SK-N-MC (cell line): ENCODE results near the gene TMEM134.
"Not testable (repeated sequence)": the region's sequence is repeated elsewhere in the genome, so short reads cannot be mapped to it uniquely, and the experiment has no call there.

ENCODE experiments used
- DNase-seq: peaks from one replicate; pipeline ENCODE4 v3.0.0-alpha.2; 2011; ENCODE audit warnings: low read depth, low spot score
- H3K27ac ChIP-seq: fragments of 200-600 bp; sonication (generic); 2 replicates; pipeline ENCODE4 v1.5.1; 2016; ENCODE audit warnings: mixed run types
- H3K36me3 ChIP-seq: fragments of 200-600 bp; sonication (generic); 2 replicates; pipeline ENCODE4 v1.6.1; 2017; ENCODE audit warnings: antibody characterized with exemption, low read length, mixed read lengths; ENCODE audit not compliant: insufficient read depth
- H3K4me3 ChIP-seq: fragments of 200-600 bp; sonication (generic); 2 replicates; pipeline ENCODE4 v1.5.1; 2016
- H3K9ac ChIP-seq: fragments of 200-600 bp; sonication (generic); 2 replicates; pipeline ENCODE4 v1.8.0; 2017; ENCODE audit warnings: mixed run types, mixed read lengths; ENCODE audit not compliant: insufficient read length
- H3K9me3 ChIP-seq: fragments of 200-600 bp; sonication (generic); 2 replicates; pipeline ENCODE4 v1.6.1; 2017; ENCODE audit warnings: low read depth, mild to moderate bottlenecking, antibody characterized with exemption, low read length, moderate library complexity, mixed read lengths
- EZH2 ChIP-seq: fragments of 200-600 bp; sonication (generic); IDR thresholded peaks from one replicate; pipeline ENCODE4 v1.6.1; 2017; ENCODE audit warnings: antibody characterized with exemption
- FOXP2 ChIP-seq: optimal IDR thresholded peaks from 2 replicates; pipeline ENCODE3; 2011; ENCODE audit warnings: mild to moderate bottlenecking, moderate library complexity; ENCODE audit not compliant: insufficient read depth; ENCODE audit errors: extremely low read length, control extremely low read depth
- POLR2AphosphoS5 ChIP-seq: IDR thresholded peaks from 2 replicates; pipeline ENCODE4 v1.6.1; 2012; ENCODE audit warnings: mild to moderate bottlenecking, low read depth, low read length, borderline replicate concordance

Gene TMEM134

DNA sequence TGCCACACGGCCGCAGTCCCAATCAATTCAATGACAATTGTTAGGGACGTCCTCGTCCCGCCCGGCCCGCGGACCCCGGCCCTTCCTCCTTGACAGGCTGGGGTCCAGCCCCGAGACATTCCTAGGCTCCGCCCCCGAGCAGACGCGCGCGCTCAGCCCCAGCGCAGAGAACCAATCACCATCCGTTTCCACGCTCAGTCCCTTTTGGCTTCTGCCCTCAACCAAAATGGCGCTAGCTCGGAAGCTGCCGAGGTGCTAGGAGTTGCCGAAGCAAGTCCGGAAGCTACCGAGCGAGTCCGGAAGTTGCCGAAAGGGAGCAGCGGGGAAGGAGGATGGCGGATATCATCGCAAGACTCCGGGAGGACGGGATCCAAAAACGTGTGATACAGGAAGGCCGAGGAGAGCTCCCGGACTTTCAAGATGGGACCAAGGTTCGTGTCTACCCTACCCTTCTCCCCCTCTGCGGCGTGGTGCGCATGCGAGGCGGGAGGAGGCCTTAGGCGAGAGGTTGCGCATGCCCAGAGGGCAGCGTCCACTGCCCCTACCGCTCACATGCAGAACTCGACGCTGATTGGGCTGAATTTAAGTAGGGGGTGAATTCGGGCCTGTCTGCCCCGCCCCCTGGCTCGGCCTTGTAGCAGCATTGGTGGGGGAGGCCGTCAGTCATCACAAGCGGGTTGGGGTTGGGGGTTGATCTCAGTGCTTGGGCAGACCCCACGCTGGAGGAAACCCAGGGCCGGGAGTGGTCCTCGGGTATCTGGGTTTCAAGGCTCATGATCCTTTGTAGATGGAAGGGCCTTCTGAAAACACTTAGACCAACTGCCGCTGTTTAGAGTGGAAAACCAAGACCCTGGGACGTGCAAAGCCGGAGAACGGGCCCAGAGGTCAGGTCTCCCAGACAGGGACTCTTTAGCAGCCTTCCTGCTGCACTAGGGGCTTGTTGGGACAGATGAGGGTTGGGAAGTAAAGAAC, 14.1 kb upstream of the TMEM134 start, which contains the start of gene AIP:
TSS of gene AIP (plus strand) at position 200 of the 972 bp plus-strand sequence. CDS start at position 333, 133 bp downstream.
- peak within 1 kb of the TSS; percentile 89 for H3K4me3 ChIP-seq
- no peaks in the 10 kb centered on the region for H3K9me3 ChIP-seq
- TF ChIP-seq FOXP2 (peak; percentile 77), POLR2AphosphoS5 (peak; percentile 56), EZH2 (no peak)
- peak within 1 kb of the TSS; percentile 73 for H3K9ac ChIP-seq
- peak; percentile 93 for DNase-seq
- peak within 1 kb of the TSS; percentile 67 for H3K27ac ChIP-seq
- H3K36me3 ChIP-seq = peaks cover 3% of the 10 kb centered on the region; the same call in 1 of the 2 replicates

DNA sequence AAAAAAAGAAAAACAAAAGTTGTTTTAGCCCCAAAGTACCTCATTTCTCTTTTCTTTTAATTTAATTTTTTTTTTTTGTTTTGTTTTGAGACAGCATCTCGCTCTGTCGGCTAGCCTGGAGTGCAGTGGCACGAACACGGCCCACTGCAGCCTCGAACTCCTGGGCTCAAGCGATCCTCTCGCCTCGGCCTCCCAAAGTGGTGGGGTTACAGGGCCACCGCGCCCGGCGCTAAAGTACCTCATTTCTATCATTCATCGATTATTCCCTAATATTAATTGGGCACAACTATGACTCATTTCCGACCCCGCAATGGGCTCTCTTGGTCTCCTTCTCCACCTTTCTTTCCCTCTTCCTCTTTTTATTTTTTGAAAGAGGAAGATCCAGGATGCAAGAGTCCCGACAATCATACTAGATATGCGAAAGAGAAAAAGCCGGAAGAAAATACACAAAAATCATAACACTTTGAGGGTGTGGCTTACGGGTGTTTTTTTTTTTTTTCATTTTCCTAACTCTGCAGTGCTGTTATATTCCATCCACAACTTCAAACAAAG, 13.3 kb upstream of the TMEM134 start:
- Histone ChIP-seq H3K36me3 (no peaks in the 10 kb centered on the region; the same call in 1 of the 2 replicates), H3K9me3 (no peaks in the 10 kb centered on the region), H3K27ac (no peak overlapping the region), H3K9ac (peak overlapping the region; percentile 73), H3K4me3 (peak overlapping the region; percentile 89)
- TF ChIP-seq POLR2AphosphoS5 (no peak), EZH2 (no peak), FOXP2 (no peak)
- DNase-seq = no peak

DNA sequence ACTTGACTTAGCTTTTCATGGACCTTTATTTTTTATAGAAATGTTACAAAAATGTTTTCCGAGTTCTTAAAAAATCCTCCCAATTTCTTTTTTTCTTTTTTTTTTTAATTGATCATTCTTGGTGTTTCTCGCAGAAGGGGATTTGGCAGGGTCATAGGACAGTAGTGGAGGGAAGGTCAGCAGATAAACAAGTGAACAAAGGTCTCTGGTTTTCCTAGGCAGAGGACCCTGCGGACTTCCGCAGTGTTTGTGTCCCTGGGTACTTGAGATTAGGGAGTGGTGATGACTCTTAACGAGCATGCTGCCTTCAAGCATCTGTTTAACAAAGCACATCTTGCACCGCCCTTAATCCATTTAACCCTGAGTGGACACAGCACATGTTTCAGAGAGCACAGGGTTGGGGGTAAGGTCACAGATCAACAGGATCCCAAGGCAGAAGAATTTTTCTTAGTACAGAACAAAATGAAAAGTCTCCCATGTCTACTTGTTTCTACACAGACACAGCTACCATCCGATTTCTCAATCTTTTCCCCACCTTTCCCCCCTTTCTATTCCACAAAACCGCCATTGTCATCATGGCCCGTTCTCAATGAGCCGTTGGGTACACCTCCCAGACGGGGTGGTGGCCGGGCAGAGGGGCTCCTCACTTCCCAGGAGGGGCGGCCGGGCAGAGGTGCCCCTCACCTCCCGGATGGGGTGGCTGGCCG, 8.4 kb upstream of the TMEM134 start:
- H3K36me3 ChIP-seq, H3K9me3 ChIP-seq, H3K4me3 ChIP-seq, H3K9ac ChIP-seq, H3K27ac ChIP-seq, DNase-seq: not testable (repeated sequence)

DNA sequence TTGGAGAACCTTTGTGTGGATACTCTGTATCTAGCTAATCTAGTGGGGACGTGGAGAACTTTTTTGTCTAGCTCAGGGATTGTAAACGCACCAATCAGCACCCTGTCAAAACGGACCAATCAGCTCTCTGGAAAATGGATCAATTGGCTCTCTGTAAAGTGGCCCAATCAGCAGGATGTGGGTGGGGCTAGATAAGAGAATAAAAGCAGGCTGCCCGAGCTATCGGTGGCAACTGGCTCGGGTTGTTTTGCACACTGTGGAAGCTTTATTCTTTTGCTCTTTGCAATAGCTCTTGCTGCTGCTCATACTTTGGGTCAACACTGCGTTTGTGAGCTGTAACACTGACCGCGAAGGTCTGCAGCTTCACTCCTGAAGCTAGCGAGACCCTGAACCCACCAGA, 7.6 kb upstream of the TMEM134 start:
- DNase-seq, H3K9ac ChIP-seq, H3K27ac ChIP-seq, H3K9me3 ChIP-seq, H3K4me3 ChIP-seq, H3K36me3 ChIP-seq: not testable (repeated sequence)

DNA sequence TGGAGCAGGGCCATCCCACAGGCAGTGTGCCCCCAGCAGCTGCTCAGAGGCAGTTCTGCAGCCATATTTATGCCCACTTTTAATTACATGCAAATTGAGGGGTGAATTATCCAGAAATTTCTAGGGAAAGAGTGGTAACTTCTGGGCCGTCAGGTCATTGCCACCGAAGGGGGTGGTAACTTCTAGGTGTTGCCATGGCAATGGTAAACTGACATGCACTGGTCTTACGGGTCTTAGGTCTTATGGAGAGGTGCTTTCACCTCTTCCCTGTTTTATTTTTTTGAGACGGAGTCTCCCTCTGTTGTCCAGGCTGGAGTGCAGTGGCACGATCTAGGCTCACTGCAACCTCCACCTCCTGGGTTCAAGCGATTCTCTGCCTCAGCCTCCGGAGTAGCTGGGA, 3.8 kb upstream of the TMEM134 start:
- TF ChIP-seq POLR2AphosphoS5 (no peak), FOXP2 (no peak), EZH2 (no peak)
- Histone ChIP-seq H3K9ac (no peak overlapping the region), H3K9me3 (no peaks in the 10 kb centered on the region), H3K36me3 (no peaks in the 10 kb centered on the region), H3K4me3 (no peak overlapping the region), H3K27ac (no peak overlapping the region)
- DNase-seq = no peak

DNA sequence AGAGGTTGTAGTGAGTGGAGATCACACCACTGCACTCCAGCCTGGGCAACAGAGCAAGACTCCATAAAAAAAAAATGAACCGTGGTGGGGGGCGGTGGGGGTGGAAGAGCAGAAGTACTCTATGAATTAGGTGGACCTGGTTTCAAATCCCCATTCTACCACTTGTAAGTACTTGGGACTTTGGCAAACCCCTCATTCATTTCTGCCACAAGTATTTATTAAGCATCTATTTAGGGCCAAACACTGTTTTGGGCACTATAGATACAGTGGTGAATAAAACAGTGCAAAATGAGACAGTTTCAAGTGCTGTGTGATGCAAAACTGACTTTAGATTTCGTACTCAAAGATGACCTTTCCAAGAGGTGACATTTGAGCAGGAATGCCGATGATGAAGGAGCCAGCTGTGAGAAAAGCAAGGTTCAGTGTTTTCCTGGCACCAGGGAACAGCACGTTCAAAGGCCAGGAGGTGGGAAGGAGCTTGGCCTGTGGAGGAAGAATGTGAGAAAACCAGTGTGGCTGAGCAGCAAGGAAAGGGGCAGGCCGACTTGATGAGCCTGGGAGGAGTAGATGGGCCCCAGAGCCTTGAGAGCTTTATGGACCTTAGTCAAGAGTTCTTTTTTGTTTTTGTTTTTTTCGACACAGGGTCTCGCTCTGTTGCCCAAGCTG, 1.4 kb upstream of the TMEM134 start:
- no peaks in the 10 kb centered on the region for H3K9me3 ChIP-seq
- no peak overlapping the region for H3K9ac ChIP-seq
- no peaks in the 10 kb centered on the region for H3K36me3 ChIP-seq
- no peak overlapping the region for H3K27ac ChIP-seq
- DNase-seq = no peak
- no peak for TF ChIP-seq EZH2
- TF ChIP-seq POLR2AphosphoS5 = no peak
- TF ChIP-seq FOXP2 = no peak
- no peak overlapping the region for H3K4me3 ChIP-seq

DNA sequence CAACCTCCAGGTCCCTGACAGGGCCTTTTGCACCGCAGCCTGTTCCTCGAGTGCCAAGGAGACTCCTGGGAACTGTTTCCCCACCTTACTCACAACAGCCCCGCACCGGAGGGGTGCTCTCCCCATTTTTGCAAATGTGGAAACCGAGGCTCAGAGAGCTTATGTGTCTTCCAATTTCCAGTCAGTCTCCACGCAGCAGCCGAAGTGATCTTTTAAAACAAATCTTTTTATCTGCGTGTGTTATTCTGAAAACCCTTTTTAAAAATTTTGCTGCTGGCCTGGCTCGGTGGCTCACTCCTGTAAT, 409 bp upstream of the TMEM134 start:
- Histone ChIP-seq H3K27ac (peak overlapping the region; percentile 19; the same call in 1 of the 2 replicates), H3K9ac (peak overlapping the region; percentile 83), H3K4me3 (peak overlapping the region; percentile 91), H3K36me3 (no peaks in the 10 kb centered on the region), H3K9me3 (no peaks in the 10 kb centered on the region)
- no peak for DNase-seq
- no peak for TF ChIP-seq EZH2

DNA sequence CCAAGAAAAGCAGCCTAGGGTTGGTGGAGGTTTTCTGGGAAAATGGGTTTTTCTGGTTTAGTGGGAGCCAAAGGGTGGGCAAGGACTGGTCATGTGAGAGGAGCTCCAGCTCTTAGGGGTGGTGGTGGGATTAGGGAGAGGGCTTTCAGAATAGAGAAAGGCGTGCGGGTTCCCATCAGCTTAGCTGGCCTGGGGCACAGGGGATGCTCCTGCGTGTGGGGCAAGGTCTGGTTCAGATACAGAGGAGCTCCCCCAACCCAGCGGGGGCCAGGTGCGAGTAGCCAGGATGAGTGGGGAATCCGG, 644 bp downstream of the TMEM134 start:
- no peak for DNase-seq
- no peaks in the 10 kb centered on the region for H3K9me3 ChIP-seq
- H3K4me3 ChIP-seq = peak overlapping the region; percentile 91
- H3K9ac ChIP-seq = peak overlapping the region; percentile 82
- no peak for TF ChIP-seq POLR2AphosphoS5
- H3K27ac ChIP-seq = no peak overlapping the region
- no peaks in the 10 kb centered on the region for H3K36me3 ChIP-seq

DNA sequence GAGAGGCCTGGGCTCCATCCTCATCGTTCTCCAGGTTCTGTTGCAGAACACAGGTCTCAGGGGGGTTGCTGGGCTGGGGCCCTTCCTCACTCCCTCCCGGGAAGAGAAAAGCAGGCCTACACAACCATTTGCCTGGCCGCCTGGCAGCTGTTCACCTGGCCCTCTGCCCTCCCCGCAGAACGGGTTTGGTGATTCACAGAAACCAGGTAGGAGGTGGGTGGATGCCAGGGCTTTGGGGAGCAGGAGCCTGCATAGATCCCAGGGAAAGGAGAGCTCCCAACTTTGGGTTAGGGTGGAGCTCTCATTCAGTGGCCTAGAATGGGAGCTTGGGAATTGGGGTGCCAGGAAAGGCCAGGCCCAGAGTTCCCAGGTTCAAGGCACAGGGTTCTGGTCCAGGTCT, 995 bp downstream of the TMEM134 start:
- peak overlapping the region; percentile 82 for H3K9ac ChIP-seq
- no peak overlapping the region for H3K27ac ChIP-seq
- TF ChIP-seq EZH2 = no peak
- no peak for TF ChIP-seq FOXP2
- TF ChIP-seq POLR2AphosphoS5 = no peak
- peak overlapping the region; percentile 91 for H3K4me3 ChIP-seq
- DNase-seq = no peak
- no peaks in the 10 kb centered on the region for H3K36me3 ChIP-seq
- no peaks in the 10 kb centered on the region for H3K9me3 ChIP-seq
